ENCODE data around the gene SEPTIN11. TPM values are rescaled to one million over a fixed set of nuclear protein-coding genes. Genes with fewer than 3 reads are reported as not detected.

SEPTIN11 gene
- total RNA-seq, 1 experiment from 2014 or later = 125 TPM

DNA sequence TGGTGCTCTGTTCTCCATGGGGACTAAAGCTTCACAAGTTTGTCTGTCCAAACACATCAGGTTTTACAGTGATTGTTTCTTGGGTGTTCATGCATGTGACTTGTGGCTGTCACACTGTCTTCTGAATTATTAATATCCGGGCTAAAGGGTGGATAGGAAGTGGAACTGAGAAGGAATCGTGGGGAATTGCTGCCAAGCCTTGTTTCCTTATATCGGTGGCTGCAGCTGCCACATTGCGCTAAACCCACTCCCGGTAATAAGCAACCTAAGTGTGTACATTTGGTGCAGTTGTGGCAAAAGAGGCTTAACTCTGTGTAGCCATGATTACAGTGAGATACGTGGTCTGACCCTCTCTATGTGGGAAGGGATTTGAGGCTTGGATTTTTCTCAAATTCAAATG lies 30.7 kb downstream of the SEPTIN11 start (continued):
- no peak for TF ChIP-seq USF1 (CRISPR knock-in tag; IDR thresholded peaks at IDR 0.05)

DNA sequence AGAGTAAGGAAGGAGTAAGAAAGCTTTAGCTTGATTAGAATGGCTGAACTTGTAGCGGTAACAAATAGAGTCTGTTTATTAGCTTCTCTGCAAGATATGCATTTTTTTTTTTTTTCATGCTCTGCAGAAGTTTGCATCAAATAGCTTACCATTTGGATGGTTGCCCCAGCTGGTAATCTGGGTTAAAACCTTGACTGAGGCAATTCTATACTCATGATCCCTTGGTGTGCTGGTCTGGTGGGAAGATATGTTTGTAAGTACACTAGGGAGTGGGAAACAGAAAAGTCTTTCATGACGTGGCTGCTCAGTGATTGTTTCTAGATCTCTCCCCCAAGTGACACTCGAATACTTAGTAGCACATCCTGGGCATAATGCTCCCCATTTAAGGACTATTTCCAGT lies 32.1 kb downstream of the SEPTIN11 start:
- H3K4me3 Mint-ChIP-seq = no peak overlapping the region
- no peak for TF ChIP-seq NR2C2 (CRISPR knock-in tag; IDR thresholded peaks at IDR 0.05)
- TF ChIP-seq CBFB (CRISPR knock-in tag; IDR thresholded peaks at IDR 0.05; ENCODE audit: low read depth) = no peak
- no peak for TF ChIP-seq MLX (CRISPR knock-in tag; IDR thresholded peaks at IDR 0.05)
- no peak for TF ChIP-seq ZNF263 (CRISPR knock-in tag; IDR thresholded peaks at IDR 0.05; ENCODE audit: low read depth)
- no peak for TF ChIP-seq ZNF532 (CRISPR knock-in tag; IDR thresholded peaks at IDR 0.05; ENCODE audit: borderline replicate concordance)
- TF ChIP-seq JUN (CRISPR knock-in tag; IDR thresholded peaks at IDR 0.05) = no peak
- TF ChIP-seq USF2 (CRISPR knock-in tag; IDR thresholded peaks at IDR 0.05) = no peak
- no peak for TF ChIP-seq SP1 (CRISPR knock-in tag; conservative IDR thresholded peaks at IDR 0.05)
- TF ChIP-seq PRDM15 (CRISPR knock-in tag; IDR thresholded peaks at IDR 0.05) = no peak
- TF ChIP-seq OVOL2 (CRISPR knock-in tag; IDR thresholded peaks at IDR 0.05; ENCODE audit: borderline replicate concordance) = no peak
- no peak for TF ChIP-seq ATF1 (CRISPR knock-in tag; IDR thresholded peaks at IDR 0.05)
- TF ChIP-seq ZNF219 (CRISPR knock-in tag; IDR thresholded peaks at IDR 0.05; ENCODE audit: borderline replicate concordance) = no peak
- TF ChIP-seq, protein P1, sequence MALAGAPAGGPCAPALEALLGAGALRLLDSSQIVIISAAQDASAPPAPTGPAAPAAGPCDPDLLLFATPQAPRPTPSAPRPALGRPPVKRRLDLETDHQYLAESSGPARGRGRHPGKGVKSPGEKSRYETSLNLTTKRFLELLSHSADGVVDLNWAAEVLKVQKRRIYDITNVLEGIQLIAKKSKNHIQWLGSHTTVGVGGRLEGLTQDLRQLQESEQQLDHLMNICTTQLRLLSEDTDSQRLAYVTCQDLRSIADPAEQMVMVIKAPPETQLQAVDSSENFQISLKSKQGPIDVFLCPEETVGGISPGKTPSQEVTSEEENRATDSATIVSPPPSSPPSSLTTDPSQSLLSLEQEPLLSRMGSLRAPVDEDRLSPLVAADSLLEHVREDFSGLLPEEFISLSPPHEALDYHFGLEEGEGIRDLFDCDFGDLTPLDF (CRISPR knock-in tag; IDR thresholded peaks at IDR 0.05) = no peak
- TF ChIP-seq NFATC4 (CRISPR knock-in tag; IDR thresholded peaks at IDR 0.05) = no peak
- TF ChIP-seq NR3C1 (CRISPR knock-in tag; conservative IDR thresholded peaks at IDR 0.05; ENCODE audit: low read depth) = no peak
- TF ChIP-seq ZNF138 (CRISPR knock-in tag; conservative IDR thresholded peaks at IDR 0.05) = no peak
- TF ChIP-seq, protein P2, sequence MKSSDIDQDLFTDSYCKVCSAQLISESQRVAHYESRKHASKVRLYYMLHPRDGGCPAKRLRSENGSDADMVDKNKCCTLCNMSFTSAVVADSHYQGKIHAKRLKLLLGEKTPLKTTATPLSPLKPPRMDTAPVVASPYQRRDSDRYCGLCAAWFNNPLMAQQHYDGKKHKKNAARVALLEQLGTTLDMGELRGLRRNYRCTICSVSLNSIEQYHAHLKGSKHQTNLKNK (CRISPR knock-in tag; IDR thresholded peaks at IDR 0.05) = no peak
- no peak for TF ChIP-seq GABPB1 (CRISPR knock-in tag; IDR thresholded peaks at IDR 0.05)
- no peaks in the 10 kb centered on the region for H3K36me3 Mint-ChIP-seq
- no peak for ATAC-seq
- H3K4me1 Mint-ChIP-seq = peaks cover 79% of the 10 kb centered on the region
- H3K27me3 Mint-ChIP-seq (ENCODE audit: low read depth) = no peaks in the 10 kb centered on the region
- peak overlapping the region; percentile 30; the same call in 1 of the 2 replicates for H3K27ac Mint-ChIP-seq
- DNase-seq (ENCODE audit: low spot score) = no peak
- POLR2A ChIA-PET = no interaction called here
- CTCF ChIA-PET = interaction anchor here (0.6 to 1.2 kb wide), 2 partner anchors 20 to 355 kb away, joined by 3 read pairs; no protein-coding TSS in a partner anchor
- no peaks in the 10 kb centered on the region for H3K9me3 Mint-ChIP-seq
